Spleen (tissue), 11 donors: ENCODE data around the gene CD300C. TPM values are rescaled to one million over a fixed set of nuclear protein-coding genes. Genes with fewer than 3 reads are reported as not detected.

Source experiments
- DNase-seq: peaks from one replicate; pipeline ENCODE4 v3.0.0-alpha.2; 2020
- H3K27ac ChIP-seq, 8 donors: fragments of 200-600 bp; sonication (generic) in 7 of 8; 1 replicate in 4 of 8; 2 replicates in 4 of 8; pipeline versions ENCODE4 v1.5.0 to v1.8.0; 2016 to 2021; ENCODE audit warnings: inconsistent platforms in 4 of 8, mild to moderate bottlenecking in 4 of 8, moderate library complexity in 1 of 8
- H3K27me3 ChIP-seq, 7 donors: fragments of 200-600 bp; sonication (generic) in 6 of 7; replicated peaks in 1 of 7; 1 replicate in 4 of 7; 2 replicates in 3 of 7; pipeline versions ENCODE4 v1.5.0 to v1.8.0; 2016 to 2021; ENCODE audit warnings: inconsistent platforms in 3 of 7, mild to moderate bottlenecking in 1 of 7
- H3K36me3 ChIP-seq, 6 donors: fragments of 200-600 bp; sonication (generic) in 5 of 6; 1 replicate in 4 of 6; 2 replicates in 2 of 6; pipeline versions ENCODE4 v1.5.0 to v1.8.0; 2016 to 2021; ENCODE audit warnings: inconsistent platforms in 2 of 6
- H3K4me1 ChIP-seq, 6 donors: fragments of 200-600 bp; sonication (generic) in 5 of 6; 1 replicate in 3 of 6; 2 replicates in 3 of 6; pipeline versions ENCODE4 v1.5.0 to v1.8.0; 2016 to 2021; ENCODE audit warnings: inconsistent platforms in 3 of 6
- H3K4me3 ChIP-seq, 8 donors: fragments of 200-600 bp; sonication (generic) in 7 of 8; 1 replicate in 4 of 8; 2 replicates in 4 of 8; pipeline versions ENCODE4 v1.5.0 to v1.8.0; 2016 to 2021; ENCODE audit warnings: inconsistent platforms in 4 of 8, mild to moderate bottlenecking in 4 of 8, moderate library complexity in 2 of 8
- H3K9me3 ChIP-seq, 8 donors: fragments of 200-600 bp; sonication (generic) in 7 of 8; 1 replicate in 4 of 8; 2 replicates in 4 of 8; pipeline versions ENCODE4 v1.5.0 to v1.8.0; 2016 to 2021; ENCODE audit warnings: inconsistent platforms in 4 of 8
- CTCF ChIP-seq, 11 experiments: fragments of 200-600 bp in 7 of 11; fragments of 450-650 bp in 4 of 11; sonication (generic) in 4 of 11; IDR thresholded peaks in 8 of 11; conservative IDR thresholded peaks in 3 of 11; 1 replicate in 7 of 11; 2 replicates in 4 of 11; pipeline versions ENCODE4 v1.4.0 to v1.8.0; 2016 to 2021; ENCODE audit warnings: antibody characterized with exemption in 11 of 11, inconsistent platforms in 4 of 11, mild to moderate bottlenecking in 1 of 11
- POLR2A ChIP-seq, 3 donors: fragments of 450-650 bp; IDR thresholded peaks; one replicate each; pipeline ENCODE4 v1.5.1; 2017; ENCODE audit warnings: antibody characterized with exemption in 3 of 3, mild to moderate bottlenecking in 1 of 3
- POLR2AphosphoS5 ChIP-seq, 3 donors: sonication (generic); formaldehyde crosslinking; IDR thresholded peaks; one replicate each; pipeline ENCODE4 v1.5.1; 2017; ENCODE audit warnings: antibody characterized with exemption in 3 of 3
- WGBS, 5 donors: extraction: QIAGEN DNeasy Blood & Tissue Kit in 3 of 5; methylation state at CpG; one replicate each; pipeline versions ENCODE4 v1.1.5 to v1.1.7; 2013 to 2018; 5-methylcytosine and 5-hydroxymethylcytosine counted together
- intact Hi-C: fragments of 100-400 bp; cut with DNase I; formaldehyde crosslinking; loops from one replicate; pipeline ENCODE4 v1.15.0; 2023; ENCODE audit warnings: low total_unique reads
- polyA plus RNA-seq, 3 donors: library from polyadenylated mRNA; stranded (reverse); fragments of 200-250 nt; gene quantifications; one replicate each; pipeline ENCODE4 v1.2.1, GENCODE V29; 2013
- total RNA-seq, 7 donors: library from RNA; depleted of rRNA in 3 of 7; stranded (reverse); fragments of >200 nt in 3 of 7; fragmentation: NEBNext Ultra II Directional in 4 of 7; extraction: Animal tissue kit (Norgen Biotek cat#: 25700) in 4 of 7; gene quantifications; one replicate each; pipeline versions ENCODE4 v1.1.0 to v1.2.1, GENCODE V29; 2016 to 2021
- donor health status: healthy with polysubstance abuse.
- donor health status: DM: no; HTN: no; CAD: no; lungs with moderate emphysema.
- donor health status: DM: no; HTN: no; CAD: no.
- donor health status: Bipolar disorder and iron deficiency.
- donor health status: healthy.
- donor health status: DM: no; HTN: no; CAD: no.
- donor health status: DM: yes; HTN: yes; CAD: no.

Gene CD300C
- total and polyA plus RNA-seq, 10 donors: 0.96 to 10.3 (median 5.0) TPM

GRCh38 chr17:74571621-74572270 lies 25.8 kb upstream of the CD300C start:
- 56 to 83% (median 75%) methylated on average over 4 of the region's 4 CpGs for WGBS, 5 donors
- H3K9me3 ChIP-seq: no peaks in the 10 kb centered on the region
- peaks cover 0 to 20% (median 0%) of the 10 kb centered on the region in 6 donors for H3K4me1 ChIP-seq
- H3K36me3 ChIP-seq: no peaks in the 10 kb centered on the region
- DNase-seq: no peak
- H3K4me3 ChIP-seq: no peak overlapping the region
- intact Hi-C loops: no loop called here
- H3K27me3 ChIP-seq: peaks cover 0 to 59% (median 0%) of the 10 kb centered on the region in 7 donors
- TF ChIP-seq CTCF (IDR thresholded peaks at IDR 0.05 in 8 of 11, conservative IDR thresholded peaks at IDR 0.05 in 3 of 11): no peak
- TF ChIP-seq POLR2A (IDR thresholded peaks at IDR 0.05): no peak
- no peak for TF ChIP-seq POLR2AphosphoS5 (IDR thresholded peaks at IDR 0.05)
- H3K27ac ChIP-seq: no peak overlapping the region

GRCh38 chr17:74569020-74570003 lies 23.4 kb upstream of the CD300C start:
- TF ChIP-seq POLR2AphosphoS5 (IDR thresholded peaks at IDR 0.05): peak in 2 of 3 donors; percentile 29 to 44
- TF ChIP-seq CTCF (IDR thresholded peaks at IDR 0.05 in 8 of 11, conservative IDR thresholded peaks at IDR 0.05 in 3 of 11): no peak
- DNase-seq: no peak
- H3K36me3 ChIP-seq: no peaks in the 10 kb centered on the region
- intact Hi-C loops: no loop called here
- H3K27ac ChIP-seq: peak overlapping the region in 4 of 8 donors; percentile 17 to 70 (median 48)
- WGBS, 5 donors: 37 to 47% (median 38%) methylated on average over 27 to 32 of the region's 32 CpGs
- no peaks in the 10 kb centered on the region for H3K9me3 ChIP-seq
- H3K4me3 ChIP-seq: no peak overlapping the region
- H3K4me1 ChIP-seq: peaks cover 0 to 28% (median 0%) of the 10 kb centered on the region in 6 donors
- H3K27me3 ChIP-seq: peaks cover 0 to 65% (median 0%) of the 10 kb centered on the region in 7 donors

GRCh38 chr17:74568106-74568873 lies 22.4 kb upstream of the CD300C start:
- DNase-seq: no peak
- WGBS, 5 donors: 71 to 79% (median 78%) methylated on average over 4 of the region's 4 CpGs
- no peaks in the 10 kb centered on the region for H3K36me3 ChIP-seq
- TF ChIP-seq POLR2AphosphoS5 (IDR thresholded peaks at IDR 0.05) (no peak), CTCF (IDR thresholded peaks at IDR 0.05 in 8 of 11, conservative IDR thresholded peaks at IDR 0.05 in 3 of 11) (no peak), POLR2A (IDR thresholded peaks at IDR 0.05) (no peak)
- H3K9me3 ChIP-seq: no peaks in the 10 kb centered on the region
- H3K4me3 ChIP-seq: no peak overlapping the region
- peak overlapping the region in 1 of 8 donors; percentile 83 for H3K27ac ChIP-seq
- peaks cover 0 to 28% (median 0%) of the 10 kb centered on the region in 6 donors for H3K4me1 ChIP-seq
- H3K27me3 ChIP-seq: peaks cover 0 to 68% (median 0%) of the 10 kb centered on the region in 7 donors
- intact Hi-C loops: no loop called here
